ENCODE data around the gene SAMD9L. TPM values are rescaled to one million over a fixed set of nuclear protein-coding genes. Genes with fewer than 3 reads are reported as not detected.

The SAMD9L gene
- 28.4 TPM for total RNA-seq

GRCh38 chr7:93148144-93148543, at the start of gene SAMD9L:
Gene SAMD9L, minus strand, starts transcription at chr7:93148385. Its CDS starts 12,414 bp downstream, at chr7:93135971.
- ATAC-seq (peak; percentile 78), DNase-seq (ENCODE audit: low spot score) (no peak)
- intact Hi-C loops (cut with DNase I), result no loop called here

GRCh38 chr7:93196336-93196735, 48.2 kb upstream of the SAMD9L start:
- no peak for ATAC-seq
- no peak for DNase-seq (ENCODE audit: low spot score)
- intact Hi-C loops (cut with DNase I), result no loop called here

GRCh38 chr7:93194386-93194785, 46.2 kb upstream of the SAMD9L start:
- ATAC-seq (no peak), DNase-seq (ENCODE audit: low spot score) (no peak)
- intact Hi-C loops (cut with DNase I), result no loop called here

- intact Hi-C loops (cut with DNase I), result no loop called here
- DNase-seq (ENCODE audit: low spot score) (no peak), ATAC-seq (no peak)
Observed at GRCh38 chr7:93188870-93189634, 40.9 kb upstream of the SAMD9L start.

GRCh38 chr7:93185303-93186027, 37.3 kb upstream of the SAMD9L start:
- intact Hi-C loops (cut with DNase I), result no loop called here
- DNase-seq (ENCODE audit: low spot score), result no peak
- no peak for ATAC-seq

- intact Hi-C loops (cut with DNase I), result no loop called here
- no peak for ATAC-seq
- no peak for DNase-seq (ENCODE audit: low spot score)
Observed at GRCh38 chr7:93179173-93179572, 31.0 kb upstream of the SAMD9L start.

- DNase-seq (ENCODE audit: low spot score) (no peak), ATAC-seq (no peak)
- intact Hi-C loops (cut with DNase I), result no loop called here
Observed at GRCh38 chr7:93178213-93178612, 30.0 kb upstream of the SAMD9L start.

GRCh38 chr7:93176992-93177580, 28.9 kb upstream of the SAMD9L start:
- intact Hi-C loops (cut with DNase I), result no loop called here
- no peak for ATAC-seq
- DNase-seq (ENCODE audit: low spot score), result no peak

- DNase-seq (ENCODE audit: low spot score), result no peak
- intact Hi-C loops (cut with DNase I), result no loop called here
- ATAC-seq, result no peak
Observed at GRCh38 chr7:93175219-93175618, 27.0 kb upstream of the SAMD9L start.

GRCh38 chr7:93172683-93173082, 24.5 kb upstream of the SAMD9L start:
- no peak for ATAC-seq
- intact Hi-C loops (cut with DNase I), result no loop called here

GRCh38 chr7:93171606-93172226, 23.5 kb upstream of the SAMD9L start:
- no peak for DNase-seq (ENCODE audit: low spot score)
- intact Hi-C loops (cut with DNase I), result no loop called here
- no peak for ATAC-seq

More at GRCh38 chr7:93172683-93173082, 24.5 kb upstream of the SAMD9L start:
- no peak for DNase-seq (ENCODE audit: low spot score)

GRCh38 chr7:93165447-93165846, 17.3 kb upstream of the SAMD9L start:
- DNase-seq (ENCODE audit: low spot score) (no peak), ATAC-seq (no peak)
- intact Hi-C loops (cut with DNase I), result no loop called here

- DNase-seq (ENCODE audit: low spot score) (no peak), ATAC-seq (no peak)
- intact Hi-C loops (cut with DNase I), result no loop called here
Observed at GRCh38 chr7:93164766-93165165, 16.6 kb upstream of the SAMD9L start.

GRCh38 chr7:93161181-93161762, 13.1 kb upstream of the SAMD9L start:
- ATAC-seq (no peak), DNase-seq (ENCODE audit: low spot score) (no peak)
- intact Hi-C loops (cut with DNase I), result no loop called here

GRCh38 chr7:93160410-93160809, 12.2 kb upstream of the SAMD9L start:
- intact Hi-C loops (cut with DNase I), result no loop called here
- no peak for ATAC-seq
- DNase-seq (ENCODE audit: low spot score), result no peak

GRCh38 chr7:93159490-93159889, 11.3 kb upstream of the SAMD9L start:
- DNase-seq (ENCODE audit: low spot score), result no peak
- intact Hi-C loops (cut with DNase I), result no loop called here
- no peak for ATAC-seq

- intact Hi-C loops (cut with DNase I), result no loop called here
- no peak for ATAC-seq
- no peak for DNase-seq (ENCODE audit: low spot score)
Observed at GRCh38 chr7:93156884-93157283, 8.7 kb upstream of the SAMD9L start.

GRCh38 chr7:93150200-93150835, 2.1 kb upstream of the SAMD9L start:
- no peak for ATAC-seq
- intact Hi-C loops (cut with DNase I), result no loop called here
- no peak for DNase-seq (ENCODE audit: low spot score)

- intact Hi-C loops (cut with DNase I), result no loop called here
- no peak for ATAC-seq
Observed at GRCh38 chr7:93148727-93149126, 542 bp upstream of the SAMD9L start.

More at GRCh38 chr7:93148727-93149126, 542 bp upstream of the SAMD9L start:
- DNase-seq (ENCODE audit: low spot score), result no peak

Measured in sciatic nerve (tissue), 2 donors.